Measurements from ENCODE around the gene KDM6B.

Gene KDM6B

DNA sequence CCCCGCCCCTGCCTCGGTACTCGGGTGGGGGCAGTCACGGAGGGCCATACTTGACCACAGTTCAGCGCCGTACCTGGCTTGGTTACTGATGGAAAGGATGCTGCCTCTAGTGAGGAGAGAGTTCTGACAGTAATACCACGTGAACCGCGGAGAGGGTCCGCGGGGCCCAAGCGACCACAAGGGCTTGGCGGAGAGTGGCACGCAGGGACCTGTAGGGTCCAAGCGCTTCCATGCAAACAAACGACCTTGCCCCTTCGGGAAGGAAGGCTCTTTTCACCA lies 9.2 kb downstream of the KDM6B start:
- TF ChIP-seq TARDBP (IDR thresholded peaks at IDR 0.05), result no peak
- TF ChIP-seq NFRKB (IDR thresholded peaks at IDR 0.05), result no peak
- no peak for TF ChIP-seq ARNT (IDR thresholded peaks at IDR 0.05)
- no peak for TF ChIP-seq SUZ12 (IDR thresholded peaks at IDR 0.05)
- TF ChIP-seq SP1 (IDR thresholded peaks at IDR 0.05), result no peak
- TF ChIP-seq FOXA1 (IDR thresholded peaks at IDR 0.05), result no peak
- TF ChIP-seq LEF1 (IDR thresholded peaks at IDR 0.05; ENCODE audit: borderline replicate concordance), result no peak
- no peak for TF ChIP-seq FOXM1 (IDR thresholded peaks at IDR 0.05; ENCODE audit: borderline replicate concordance)
- no peak for TF ChIP-seq ZNF384 (IDR thresholded peaks at IDR 0.05)
- TF ChIP-seq CTBP1 (IDR thresholded peaks at IDR 0.05; ENCODE audit: borderline replicate concordance), result no peak
- TF ChIP-seq L3MBTL2 (conservative IDR thresholded peaks at IDR 0.05), result no peak
- no peak for TF ChIP-seq ELF4 (IDR thresholded peaks at IDR 0.05)
- no peak for TF ChIP-seq FOXK2 (IDR thresholded peaks at IDR 0.05)
- no peak for TF ChIP-seq BHLHE40 (IDR thresholded peaks at IDR 0.05; ENCODE audit: borderline replicate concordance)
- TF ChIP-seq, protein P1, sequence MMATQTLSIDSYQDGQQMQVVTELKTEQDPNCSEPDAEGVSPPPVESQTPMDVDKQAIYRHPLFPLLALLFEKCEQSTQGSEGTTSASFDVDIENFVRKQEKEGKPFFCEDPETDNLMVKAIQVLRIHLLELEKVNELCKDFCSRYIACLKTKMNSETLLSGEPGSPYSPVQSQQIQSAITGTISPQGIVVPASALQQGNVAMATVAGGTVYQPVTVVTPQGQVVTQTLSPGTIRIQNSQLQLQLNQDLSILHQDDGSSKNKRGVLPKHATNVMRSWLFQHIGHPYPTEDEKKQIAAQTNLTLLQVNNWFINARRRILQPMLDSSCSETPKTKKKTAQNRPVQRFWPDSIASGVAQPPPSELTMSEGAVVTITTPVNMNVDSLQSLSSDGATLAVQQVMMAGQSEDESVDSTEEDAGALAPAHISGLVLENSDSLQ (IDR thresholded peaks at IDR 0.05), result no peak
- no peak for TF ChIP-seq HDGF (IDR thresholded peaks at IDR 0.05; ENCODE audit: borderline replicate concordance)
- CTCF ChIA-PET, result interaction anchor here (0.7 to 0.9 kb wide), 2 partner anchors 18 to 100 kb away, joined by 3 to 5 read pairs; no protein-coding TSS in a partner anchor
- DNase-seq (ENCODE audit: extremely low spot score), result no peak
- POLR2A ChIA-PET, result interaction anchor here (0.9 to 3.4 kb wide), 4 partner anchors 10 to 95 kb away, joined by 3 to 18 read pairs (median 6); partner anchors contain the start of genes KDM6B and NAA38

DNA sequence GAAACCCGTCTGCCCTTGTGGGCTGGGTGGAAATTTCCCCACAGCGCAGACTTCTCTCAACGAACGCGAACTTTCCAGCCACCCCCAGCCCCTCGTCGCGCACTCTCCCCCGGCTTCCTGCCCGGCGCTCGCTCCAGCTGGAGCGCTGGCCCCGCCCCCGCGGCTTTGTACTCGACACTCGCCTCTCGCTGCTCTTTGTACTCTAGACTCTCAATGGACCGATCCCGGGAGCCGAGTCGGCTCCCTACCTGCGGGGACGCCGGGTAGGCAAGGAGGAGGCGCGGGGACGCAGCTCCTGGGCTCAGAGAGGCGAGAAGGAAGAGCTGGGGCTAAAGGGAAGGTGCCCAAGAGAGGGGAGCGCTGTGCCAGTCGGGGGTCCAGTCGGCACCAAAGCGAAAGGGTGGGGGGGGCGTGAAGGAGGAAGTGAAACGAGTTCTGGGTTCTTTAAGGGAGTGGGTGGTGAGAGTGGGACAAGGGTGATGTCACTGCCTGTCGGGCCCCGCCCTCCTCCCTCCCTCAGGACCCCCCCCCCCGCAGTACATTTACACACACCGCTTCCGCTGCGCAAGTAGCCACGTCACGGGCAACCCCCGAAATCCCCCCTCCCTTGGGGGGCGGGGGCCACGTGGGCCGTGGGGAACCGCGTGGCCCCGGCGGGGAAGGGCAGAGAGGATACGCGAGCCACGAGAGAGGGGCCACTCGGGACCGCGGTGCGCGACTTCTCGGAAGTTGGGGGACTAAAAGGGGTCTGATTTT lies 9.7 kb downstream of the KDM6B start:
- TF ChIP-seq FOXM1 (IDR thresholded peaks at IDR 0.05; ENCODE audit: borderline replicate concordance) (peak; percentile 39; the same call in 1 of the 2 replicates), ARNT (IDR thresholded peaks at IDR 0.05) (no peak), TARDBP (IDR thresholded peaks at IDR 0.05) (peak; percentile 94; the same call in 1 of the 2 replicates)
- CTCF ChIA-PET, result interaction anchor here (0.9 kb wide), 1 partner anchor 100 kb away, joined by 5 read pairs; no protein-coding TSS in a partner anchor
- DNase-seq (ENCODE audit: extremely low spot score), result peak; percentile 66
- POLR2A ChIA-PET, result interaction anchor here (0.9 to 3.4 kb wide), 4 partner anchors 10 to 95 kb away, joined by 3 to 18 read pairs (median 6); partner anchors contain the start of genes KDM6B and NAA38

DNA sequence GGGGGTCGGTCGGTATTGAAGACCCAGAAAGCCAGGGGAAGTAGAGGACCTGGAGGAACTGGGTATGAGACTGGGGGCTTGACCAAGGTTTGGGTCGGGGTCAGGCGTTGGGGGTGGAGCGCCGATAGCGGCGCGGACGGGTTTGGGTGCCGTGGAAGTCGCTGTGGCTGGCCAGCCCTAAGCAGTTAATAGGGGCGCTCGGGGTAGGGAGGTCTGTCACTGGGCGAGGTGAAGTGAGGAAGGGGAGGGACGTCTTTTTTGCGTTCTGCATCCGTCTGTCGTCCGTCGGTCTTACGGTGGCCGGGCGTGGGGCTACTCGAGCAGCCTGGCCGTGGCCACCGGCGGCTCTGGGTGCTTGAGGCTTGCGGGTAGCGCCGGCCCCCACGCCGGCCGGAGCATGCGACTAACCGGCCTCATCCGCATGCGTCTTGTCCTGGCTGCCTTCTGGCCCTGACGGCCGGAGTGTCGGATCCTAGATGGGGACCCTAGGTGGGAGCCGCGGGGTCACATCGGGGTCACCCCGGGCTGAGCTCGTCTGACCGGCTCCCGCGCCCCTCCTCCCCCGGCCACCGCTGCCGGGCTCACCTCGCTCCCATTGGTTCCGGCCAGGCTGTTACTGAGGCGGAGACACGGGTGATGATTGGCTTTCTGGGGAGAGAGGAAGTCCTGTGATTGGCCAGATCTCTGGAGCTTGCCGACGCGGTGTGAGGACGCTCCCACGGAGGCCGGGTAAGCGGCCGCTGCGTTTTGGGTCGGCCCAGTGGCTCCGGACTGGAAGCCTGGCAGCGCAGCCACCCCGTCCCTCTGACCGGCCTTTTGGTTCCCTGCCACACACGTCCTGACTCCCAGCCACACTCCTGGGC lies 10.5 kb downstream of the KDM6B start:
- TF ChIP-seq L3MBTL2 (conservative IDR thresholded peaks at IDR 0.05) (0 out of 2 replicates have a peak, but pooled peaks have one; percentile 30), FOXA1 (IDR thresholded peaks at IDR 0.05) (no peak), TARDBP (IDR thresholded peaks at IDR 0.05) (peak; percentile 22; the same call in 1 of the 2 replicates)
- TF ChIP-seq, protein P1 (IDR thresholded peaks at IDR 0.05), result no peak
- CTCF ChIA-PET, result interaction anchor here (1.1 to 1.4 kb wide), 3 partner anchors 11 to 101 kb away, joined by 3 to 4 read pairs (median 3); partner anchors contain the start of gene KDM6B
- POLR2A ChIA-PET, result interaction anchor here (0.7 to 1.4 kb wide), 7 partner anchors 9 to 128 kb away, joined by 3 to 14 read pairs (median 5); partner anchors contain the start of genes CNTROB, KDM6B, NAA38 and TMEM88
- peak; percentile 84 for DNase-seq (ENCODE audit: extremely low spot score)

DNA sequence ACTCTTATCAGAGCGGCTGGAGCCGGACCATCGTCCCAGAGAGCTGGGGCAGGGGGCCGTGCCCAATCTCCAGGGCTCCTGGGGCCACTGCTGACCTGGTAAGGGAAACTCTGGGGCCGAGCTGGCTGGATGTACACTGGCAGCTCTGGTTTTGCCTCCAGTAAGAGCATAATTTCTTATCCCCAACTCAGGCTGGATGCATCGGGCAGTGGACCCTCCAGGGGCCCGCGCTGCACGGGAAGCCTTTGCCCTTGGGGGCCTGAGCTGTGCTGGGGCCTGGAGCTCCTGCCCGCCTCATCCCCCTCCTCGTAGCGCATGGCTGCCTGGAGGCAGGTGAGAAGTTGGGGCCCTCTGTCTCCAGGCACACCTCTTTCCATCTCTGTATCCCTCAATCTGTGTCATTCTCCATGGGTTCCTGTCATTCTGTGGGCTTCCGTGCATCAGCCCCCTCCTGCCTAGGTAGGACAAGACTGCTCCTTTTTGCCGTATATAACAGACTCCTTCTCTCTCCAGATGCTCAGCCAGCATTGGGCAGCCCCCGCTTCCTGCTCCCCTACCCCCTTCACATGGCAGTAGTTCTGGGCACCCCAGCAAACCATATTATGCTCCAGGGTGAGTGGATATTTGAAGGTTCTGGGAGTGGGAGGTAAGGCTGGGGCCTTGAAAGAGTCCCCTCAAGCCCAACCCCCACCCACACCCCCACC lies 11.5 kb downstream of the KDM6B start:
- TF ChIP-seq ELF4 (IDR thresholded peaks at IDR 0.05) (no peak), ZNF384 (IDR thresholded peaks at IDR 0.05) (no peak), NFRKB (IDR thresholded peaks at IDR 0.05) (no peak), FOXK2 (IDR thresholded peaks at IDR 0.05) (no peak), ARNT (IDR thresholded peaks at IDR 0.05) (no peak), L3MBTL2 (conservative IDR thresholded peaks at IDR 0.05) (no peak), CTBP1 (IDR thresholded peaks at IDR 0.05; ENCODE audit: borderline replicate concordance) (no peak), SUZ12 (IDR thresholded peaks at IDR 0.05) (no peak), BHLHE40 (IDR thresholded peaks at IDR 0.05; ENCODE audit: borderline replicate concordance) (no peak)
- TF ChIP-seq, protein P1 (IDR thresholded peaks at IDR 0.05), result no peak
- CTCF ChIA-PET, result interaction anchor here (1.1 to 1.4 kb wide), 3 partner anchors 12 to 102 kb away, joined by 3 to 4 read pairs (median 3); partner anchors contain the start of gene KDM6B
- no peak for DNase-seq (ENCODE audit: extremely low spot score)
- POLR2A ChIA-PET, result interaction anchor here (0.9 to 1.4 kb wide), 5 partner anchors 10 to 129 kb away, joined by 3 to 14 read pairs (median 5); partner anchors contain the start of genes CNTROB, KDM6B, NAA38 and TRAPPC1

DNA sequence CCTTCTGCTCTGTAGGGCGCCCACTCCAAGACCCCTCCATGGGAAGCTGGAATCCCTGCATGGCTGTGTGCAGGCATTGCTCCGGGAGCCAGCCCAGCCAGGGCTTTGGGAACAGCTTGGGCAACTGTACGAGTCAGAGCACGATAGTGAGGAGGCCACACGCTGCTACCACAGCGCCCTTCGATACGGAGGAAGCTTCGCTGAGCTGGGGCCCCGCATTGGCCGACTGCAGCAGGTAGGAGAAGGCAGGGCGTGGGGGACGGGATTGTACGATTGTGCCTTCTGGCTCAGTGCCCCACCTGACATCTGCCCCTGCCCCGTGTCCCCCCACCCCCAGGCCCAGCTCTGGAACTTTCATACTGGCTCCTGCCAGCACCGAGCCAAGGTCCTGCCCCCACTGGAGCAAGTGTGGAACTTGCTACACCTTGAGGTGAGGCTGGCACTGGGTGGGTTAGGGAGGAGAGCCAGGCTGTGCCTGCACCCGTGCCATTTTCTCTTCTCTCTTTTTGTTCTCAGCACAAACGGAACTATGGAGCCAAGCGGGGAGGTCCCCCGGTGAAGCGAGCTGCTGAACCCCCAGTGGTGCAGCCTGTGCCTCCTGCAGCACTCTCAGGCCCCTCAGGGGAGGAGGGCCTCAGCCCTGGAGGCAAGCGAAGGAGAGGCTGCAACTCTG lies 12.2 kb downstream of the KDM6B start:
- CTCF ChIA-PET, result interaction anchor here (1.4 kb wide), 1 partner anchor 103 kb away, joined by 3 read pairs; no protein-coding TSS in a partner anchor
- DNase-seq (ENCODE audit: extremely low spot score), result no peak
- POLR2A ChIA-PET, result no interaction called here
- TF ChIP-seq FOXA1 (IDR thresholded peaks at IDR 0.05) (no peak), SP1 (IDR thresholded peaks at IDR 0.05) (no peak), LEF1 (IDR thresholded peaks at IDR 0.05; ENCODE audit: borderline replicate concordance) (no peak), ARNT (IDR thresholded peaks at IDR 0.05) (no peak), NFRKB (IDR thresholded peaks at IDR 0.05) (no peak), ELF4 (IDR thresholded peaks at IDR 0.05) (no peak), HDGF (IDR thresholded peaks at IDR 0.05; ENCODE audit: borderline replicate concordance) (no peak), ZNF384 (IDR thresholded peaks at IDR 0.05) (no peak)
- TF ChIP-seq, protein P1 (IDR thresholded peaks at IDR 0.05), result no peak

All from HEK293T (cell line).